Gastroesophageal sphincter (tissue), 4 donors: ENCODE results near the gene AMBP. TPM values are rescaled to one million over a fixed set of nuclear protein-coding genes. Genes with fewer than 3 reads are reported as not detected.

Source experiments
- ATAC-seq: fragments of 150-250 bp; one replicate; pipeline ENCODE4 v1.9.1; 2016; ENCODE audit warnings: mild to moderate bottlenecking, moderate library complexity
- H3K27ac ChIP-seq, 4 donors: fragments of 200-600 bp; sonication (generic) in 3 of 4; 1 replicate in 3 of 4; 2 replicates in 1 of 4; pipeline ENCODE4 v1.5.1; 2016 to 2019
- H3K27me3 ChIP-seq: fragments of 200-600 bp; sonication (generic); one replicate; pipeline ENCODE4 v1.5.1; 2019
- H3K36me3 ChIP-seq, 2 donors: fragments of 200-600 bp; sonication (generic); one replicate each; pipeline ENCODE4 v1.5.1; 2019; ENCODE audit warnings: control low read depth in 1 of 2
- H3K4me1 ChIP-seq, 3 donors: fragments of 200-600 bp; sonication (generic); 1 replicate in 2 of 3; 2 replicates in 1 of 3; pipeline ENCODE4 v1.5.1; 2016 to 2019; ENCODE audit warnings: control low read depth in 2 of 3
- H3K4me3 ChIP-seq, 2 donors: fragments of 200-600 bp; sonication (generic); one replicate each; pipeline ENCODE4 v1.5.1; 2019; ENCODE audit warnings: mild to moderate bottlenecking in 1 of 2, moderate library complexity in 1 of 2
- H3K9me3 ChIP-seq, 3 donors: fragments of 200-600 bp; sonication (generic); one replicate each; pipeline ENCODE4 v1.5.1; 2017 to 2019; ENCODE audit warnings: control low read depth in 2 of 3
- CTCF ChIP-seq, 4 experiments: fragments of 200-600 bp in 2 of 4; fragments of 450-650 bp in 2 of 4; sonication (generic) in 1 of 4; IDR thresholded peaks; one replicate each; pipeline ENCODE4 v1.5.1; 2017 to 2019; ENCODE audit warnings: antibody characterized with exemption in 4 of 4, mild to moderate bottlenecking in 2 of 4, moderate library complexity in 2 of 4
- EP300 ChIP-seq: sonication (generic); formaldehyde crosslinking; IDR thresholded peaks from one replicate; pipeline ENCODE4 v1.6.1; 2017; ENCODE audit warnings: antibody characterized with exemption, mild to moderate bottlenecking
- POLR2A ChIP-seq, 2 donors: fragments of 450-650 bp; IDR thresholded peaks; one replicate each; pipeline ENCODE4 v1.6.1; 2017; ENCODE audit warnings: antibody characterized with exemption in 2 of 2, mild to moderate bottlenecking in 2 of 2, moderate library complexity in 1 of 2
- POLR2AphosphoS5 ChIP-seq: sonication (generic); formaldehyde crosslinking; IDR thresholded peaks from one replicate; pipeline ENCODE4 v1.6.1; 2017; ENCODE audit warnings: antibody characterized with exemption
- WGBS, 2 donors: methylation state at CpG; one replicate each; pipeline ENCODE4 v1.1.5; 2018; ENCODE audit warnings: low coverage in 1 of 2; 5-methylcytosine and 5-hydroxymethylcytosine counted together
- total RNA-seq, 4 donors: library from RNA; depleted of rRNA; stranded (reverse); fragments of >200 nt; gene quantifications; one replicate each; pipeline ENCODE4 v1.1.0, GENCODE V29; 2016

Gene AMBP
- total RNA-seq, 4 donors from 2014 or later: not detected

GRCh38 chr9:114087721-114088120 lies 9.6 kb upstream of the AMBP start:
- whole genome bisulfite sequencing, 2 donors: 69 to 90% methylated on average over 3 to 7 of the region's 7 CpGs
- peaks cover 0 to 19% (median 0%) of the 10 kb centered on the region in 3 donors for H3K4me1 ChIP-seq
- H3K9me3 ChIP-seq: no peaks in the 10 kb centered on the region
- H3K27me3 ChIP-seq: peaks cover 16% of the 10 kb centered on the region
- ATAC-seq: no peak
- no peaks in the 10 kb centered on the region for H3K36me3 ChIP-seq
- TF ChIP-seq POLR2A (IDR thresholded peaks at IDR 0.05) (no peak), CTCF (IDR thresholded peaks at IDR 0.05) (no peak), EP300 (no peak), POLR2AphosphoS5 (no peak)
- no peak overlapping the region for H3K27ac ChIP-seq
- no peak overlapping the region for H3K4me3 ChIP-seq

- H3K4me3 ChIP-seq: no peak overlapping the region
- H3K27me3 ChIP-seq: peaks cover 10% of the 10 kb centered on the region
- H3K27ac ChIP-seq: no peak overlapping the region
- no peaks in the 10 kb centered on the region for H3K36me3 ChIP-seq
- H3K4me1 ChIP-seq: peaks cover 0 to 24% (median 0%) of the 10 kb centered on the region in 3 donors
- no peak for TF ChIP-seq POLR2A (IDR thresholded peaks at IDR 0.05)
- no peak for TF ChIP-seq CTCF (IDR thresholded peaks at IDR 0.05)
- no peak for TF ChIP-seq EP300
- no peak for TF ChIP-seq POLR2AphosphoS5
- no peaks in the 10 kb centered on the region for H3K9me3 ChIP-seq
- 97 to 100% methylated on average over 2 to 3 of the region's 4 CpGs for WGBS, 2 donors
- ATAC-seq: no peak
These were observed 8.5 kb upstream of the AMBP start for GRCh38 chr9:114086607-114087006.

DNA sequence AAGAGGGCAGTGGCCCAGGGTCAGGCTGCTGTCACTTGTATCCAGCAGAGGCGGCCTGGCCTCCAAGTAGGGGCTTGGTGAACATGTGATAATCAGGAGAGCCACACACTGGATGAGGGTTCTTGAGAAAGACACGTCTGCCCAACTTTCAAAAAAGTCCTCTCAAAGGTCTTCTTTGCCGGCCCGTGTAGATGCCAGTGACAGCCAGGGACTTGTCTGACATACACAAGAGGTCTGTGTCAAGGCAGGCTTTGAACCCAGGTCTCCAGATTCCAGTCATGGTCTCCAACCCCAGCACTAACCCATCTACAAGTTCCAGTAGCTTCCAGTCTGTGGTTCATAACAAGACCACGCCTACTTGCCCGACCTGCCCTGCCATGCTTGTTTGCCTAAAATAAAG lies 7.9 kb upstream of the AMBP start:
- Histone ChIP-seq H3K27me3 (peaks cover 9% of the 10 kb centered on the region), H3K9me3 (no peaks in the 10 kb centered on the region), H3K4me1 (peaks cover 0 to 24% (median 0%) of the 10 kb centered on the region in 3 donors), H3K4me3 (no peak overlapping the region), H3K36me3 (no peaks in the 10 kb centered on the region), H3K27ac (no peak overlapping the region)
- TF ChIP-seq CTCF (IDR thresholded peaks at IDR 0.05): no peak
- no peak for TF ChIP-seq EP300
- WGBS, 2 donors: 80 to 86% methylated on average over 3 to 4 of the region's 6 CpGs
- no peak for ATAC-seq

GRCh38 chr9:114085387-114085789 lies 7.3 kb upstream of the AMBP start:
- Histone ChIP-seq H3K4me3 (no peak overlapping the region), H3K9me3 (no peaks in the 10 kb centered on the region), H3K27me3 (peaks cover 3% of the 10 kb centered on the region), H3K36me3 (no peaks in the 10 kb centered on the region), H3K27ac (no peak overlapping the region), H3K4me1 (peaks cover 0 to 24% (median 0%) of the 10 kb centered on the region in 3 donors)
- ATAC-seq: no peak
- TF ChIP-seq CTCF (IDR thresholded peaks at IDR 0.05) (no peak), POLR2A (IDR thresholded peaks at IDR 0.05) (no peak), POLR2AphosphoS5 (no peak), EP300 (no peak)
- 100% methylated on average over 2 of the region's 9 CpGs; no CpG with 5 or more reads in 1 of the 2 donors for WGBS, 2 donors

DNA sequence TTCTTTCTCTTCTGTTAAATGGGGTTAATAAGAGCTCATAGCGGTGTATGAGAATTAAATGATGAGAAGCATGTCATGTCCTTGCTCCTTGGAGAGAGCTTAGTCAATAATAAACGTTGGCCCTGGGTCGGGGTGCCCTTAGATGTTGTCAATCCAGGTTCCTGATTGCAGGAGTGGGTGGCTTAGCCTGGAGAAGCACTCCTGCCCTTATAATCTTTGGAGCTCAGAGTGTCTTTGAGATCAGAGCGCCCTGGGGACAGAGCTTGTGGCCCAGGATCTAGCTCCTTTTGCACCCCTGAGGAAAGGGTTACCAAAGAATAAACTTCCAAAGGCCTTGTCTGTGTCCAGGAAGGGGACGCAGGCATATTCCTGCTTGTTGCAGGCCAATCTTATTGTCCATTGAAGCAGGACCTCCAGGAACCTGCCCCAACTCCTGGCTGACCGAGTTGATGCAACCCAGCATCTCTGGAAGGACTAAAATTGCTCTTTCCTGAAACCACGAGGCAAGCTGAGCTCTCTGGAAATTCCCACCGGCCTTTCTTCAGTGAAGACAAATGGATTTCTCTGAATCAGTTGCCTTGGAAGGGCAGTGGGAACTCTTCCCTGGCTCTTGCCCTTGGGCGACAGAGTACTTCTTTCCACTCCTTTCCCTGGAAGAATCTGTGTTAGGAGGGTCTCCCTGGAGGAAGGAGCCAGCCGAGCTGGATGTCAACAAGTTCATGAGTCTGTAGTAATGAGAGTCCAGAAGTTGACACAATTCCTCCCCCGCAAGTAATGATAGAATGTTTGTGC lies 6.4 kb upstream of the AMBP start:
- H3K4me3 ChIP-seq: no peak overlapping the region
- H3K4me1 ChIP-seq: peaks cover 0 to 24% (median 0%) of the 10 kb centered on the region in 3 donors
- peak; percentile 6 for ATAC-seq
- H3K9me3 ChIP-seq: no peaks in the 10 kb centered on the region
- no peak overlapping the region for H3K27ac ChIP-seq
- no peaks in the 10 kb centered on the region for H3K36me3 ChIP-seq
- WGBS, 2 donors: 47 to 85% methylated on average over 8 of the region's 11 CpGs
- H3K27me3 ChIP-seq: peaks cover under 1% of the 10 kb centered on the region
- TF ChIP-seq POLR2A (IDR thresholded peaks at IDR 0.05): no peak
- TF ChIP-seq EP300: no peak
- no peak for TF ChIP-seq POLR2AphosphoS5
- no peak for TF ChIP-seq CTCF (IDR thresholded peaks at IDR 0.05)
